SK-N-SH treated with all-trans-retinoic acid at 6 μM for 48 hours (cell line): ENCODE data around the gene ENDOV.

Experiments used
- ATAC-seq: fragments of 200-7000 bp; cut with Tn5 transposase; 3 replicates; pipeline ENCODE4 v1.9.1; 2020; ENCODE audit warnings: mild to moderate bottlenecking, moderate library complexity
- ARNTL ChIP-seq: fragments of 450-650 bp; formaldehyde crosslinking; IDR thresholded peaks from 2 replicates; pipeline ENCODE4 v1.5.0; 2020; ENCODE audit warnings: low read depth, mild to moderate bottlenecking, moderate library complexity, borderline replicate concordance
- BACH2 ChIP-seq: fragments of 250-450 bp; sonication (Bioruptor Pico); IDR thresholded peaks from 2 replicates; pipeline ENCODE4 v1.9.0; 2021; ENCODE audit warnings: mild to moderate bottlenecking, borderline replicate concordance
- CSDC2 ChIP-seq: fragments of 250-450 bp; sonication (Bioruptor Pico); IDR thresholded peaks from 2 replicates; pipeline ENCODE4 v1.5.0; 2020; ENCODE audit warnings: mild to moderate bottlenecking, moderate library complexity
- CSRNP3 ChIP-seq: fragments of 250-450 bp; sonication (Bioruptor Pico); IDR thresholded peaks from 2 replicates; pipeline ENCODE4 v1.5.1; 2021; ENCODE audit warnings: mild to moderate bottlenecking, moderate library complexity
- ESRRG ChIP-seq: fragments of 250-450 bp; sonication (Bioruptor Pico); IDR thresholded peaks from 2 replicates; pipeline ENCODE4 v1.6.1; 2021; ENCODE audit warnings: mild to moderate bottlenecking
- GLIS3 ChIP-seq: fragments of 250-450 bp; sonication (Bioruptor Pico); IDR thresholded peaks from 2 replicates; pipeline ENCODE4 v1.5.0; 2020; ENCODE audit warnings: mild to moderate bottlenecking, moderate library complexity
- ISL1 ChIP-seq: fragments of 250-450 bp; sonication (Bioruptor Pico); IDR thresholded peaks from 2 replicates; pipeline ENCODE4 v2.1.2; 2022; ENCODE audit warnings: mild to moderate bottlenecking, moderate library complexity
- PATZ1 ChIP-seq: fragments of 250-450 bp; sonication (Bioruptor Pico); IDR thresholded peaks from 2 replicates; pipeline ENCODE4 v1.8.0; 2020; ENCODE audit warnings: mild to moderate bottlenecking, moderate library complexity, borderline replicate concordance
- POU6F1 ChIP-seq: fragments of 250-450 bp; sonication (Bioruptor Pico); IDR thresholded peaks from 2 replicates; pipeline ENCODE4 v1.8.0; 2021; ENCODE audit warnings: low read depth, mild to moderate bottlenecking, moderate library complexity, borderline replicate concordance
- PPARA ChIP-seq: fragments of 250-450 bp; sonication (Bioruptor Pico); IDR thresholded peaks from 2 replicates; pipeline ENCODE4 v1.5.0; 2020; ENCODE audit warnings: mild to moderate bottlenecking, borderline replicate concordance
- RARB ChIP-seq: fragments of 250-450 bp; sonication (Bioruptor Pico); IDR thresholded peaks from 2 replicates; pipeline ENCODE4 v1.8.0; 2021; ENCODE audit warnings: mild to moderate bottlenecking, moderate library complexity
- TCF4 ChIP-seq: fragments of 250-450 bp; sonication (Bioruptor Pico); IDR thresholded peaks from 2 replicates; pipeline ENCODE4 v1.8.0; 2021; ENCODE audit warnings: mild to moderate bottlenecking, moderate library complexity, borderline replicate concordance
- TOX ChIP-seq: fragments of 250-450 bp; sonication (Bioruptor Pico); IDR thresholded peaks from 2 replicates; pipeline ENCODE4 v1.8.0; 2021; ENCODE audit warnings: mild to moderate bottlenecking, moderate library complexity, borderline replicate concordance
- TSHZ2 ChIP-seq: fragments of 250-450 bp; sonication (Bioruptor Pico); IDR thresholded peaks from 2 replicates; pipeline ENCODE4 v1.5.0; 2020; ENCODE audit warnings: mild to moderate bottlenecking, moderate library complexity
- ZFP3 ChIP-seq: fragments of 250-450 bp; sonication (Bioruptor Pico); IDR thresholded peaks from 2 replicates; pipeline ENCODE4 v1.5.0; 2020; ENCODE audit warnings: mild to moderate bottlenecking, moderate library complexity
- ZNF565 ChIP-seq: fragments of 450-650 bp; formaldehyde crosslinking; conservative IDR thresholded peaks from 2 replicates; pipeline ENCODE4 v1.5.0; 2020; ENCODE audit warnings: low read depth, mild to moderate bottlenecking, moderate library complexity
- ZNF70 ChIP-seq: fragments of 450-650 bp; formaldehyde crosslinking; IDR thresholded peaks from 2 replicates; pipeline ENCODE4 v1.5.0; 2020; ENCODE audit warnings: mild to moderate bottlenecking, moderate library complexity
- ZNF8 ChIP-seq: fragments of 450-650 bp; formaldehyde crosslinking; IDR thresholded peaks from 2 replicates; pipeline ENCODE4 v1.5.0; 2020; ENCODE audit warnings: mild to moderate bottlenecking, moderate library complexity

Gene ENDOV

DNA sequence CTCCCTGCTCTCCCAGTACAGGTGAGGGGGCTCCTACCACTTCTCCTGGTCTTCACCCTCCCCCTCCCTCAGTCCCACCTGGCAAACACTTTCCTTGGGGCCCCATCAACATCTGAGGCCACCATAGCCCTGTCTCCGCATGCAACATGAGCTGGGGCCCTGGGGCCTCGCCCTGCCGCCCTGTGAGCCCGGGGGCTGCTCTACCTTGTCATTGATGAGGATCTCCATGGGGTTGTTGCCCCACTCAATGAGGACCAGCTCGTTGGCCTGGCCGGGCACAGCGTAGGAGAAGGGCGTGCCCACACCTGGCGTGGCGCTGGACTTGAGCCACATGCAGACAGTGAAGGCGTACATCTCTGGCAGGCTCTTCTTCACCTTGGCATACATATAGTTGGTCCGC is 58.0 kb downstream of the ENDOV start:
- TF ChIP-seq ZFP3 (CRISPR knock-in tag) (no peak), RARB (no peak), CSDC2 (no peak), BACH2 (CRISPR knock-in tag) (no peak), ZNF8 (no peak), PPARA (no peak), ARNTL (no peak), TOX (no peak), PATZ1 (CRISPR knock-in tag) (no peak), ISL1 (no peak), ZNF565 (no peak), TCF4 (CRISPR knock-in tag) (no peak), TSHZ2 (CRISPR knock-in tag) (no peak), GLIS3 (CRISPR knock-in tag) (no peak), CSRNP3 (CRISPR knock-in tag) (no peak), ZNF70 (no peak)
- ATAC-seq = no peak

DNA sequence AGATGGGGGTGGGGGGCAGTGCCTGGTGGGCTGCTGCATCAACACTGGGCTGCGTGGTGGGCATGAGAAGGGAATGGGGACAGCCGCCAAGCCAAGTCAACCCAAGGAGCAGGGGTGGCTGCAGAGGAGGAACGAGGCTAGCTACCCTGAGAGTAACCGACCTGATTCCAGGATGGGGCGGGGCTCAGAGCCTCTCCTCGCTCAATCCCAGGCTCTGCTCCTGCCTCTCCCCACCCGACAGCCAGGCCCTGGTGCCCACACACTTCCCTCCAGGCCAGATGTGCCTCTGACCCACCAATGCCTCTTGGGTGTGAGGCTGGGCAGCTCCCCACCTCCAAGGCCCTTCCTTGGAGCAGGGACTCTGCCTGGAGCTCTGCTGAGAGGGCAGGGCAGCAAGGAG is 58.7 kb downstream of the ENDOV start:
- ATAC-seq = no peak
- TF ChIP-seq TSHZ2 (CRISPR knock-in tag) = no peak
- no peak for TF ChIP-seq PATZ1 (CRISPR knock-in tag)
- no peak for TF ChIP-seq ESRRG (CRISPR knock-in tag)
- no peak for TF ChIP-seq RARB
- no peak for TF ChIP-seq ISL1
- TF ChIP-seq TOX = no peak
- TF ChIP-seq ZNF565 = no peak
- no peak for TF ChIP-seq TCF4 (CRISPR knock-in tag)
- TF ChIP-seq ZNF70 = no peak
- TF ChIP-seq BACH2 (CRISPR knock-in tag) = no peak
- no peak for TF ChIP-seq POU6F1 (CRISPR knock-in tag)
- TF ChIP-seq ZFP3 (CRISPR knock-in tag) = no peak
- TF ChIP-seq CSRNP3 (CRISPR knock-in tag) = no peak
- TF ChIP-seq ARNTL = no peak
